Activated naive CD8-positive, alpha-beta T cell treated with anti-CD3 and anti-CD28 coated beads, Interleukin-2, amount 50 U/mL, for 24 hours (primary cell): ENCODE data around the gene AURKA.
A peak's percentile ranks its signal among the peaks of the same experiment; 100 is the strongest.
"Not testable (repeated sequence)": the region's sequence is repeated elsewhere in the genome, so short reads cannot be mapped to it uniquely, and the experiment has no call there.

Experiments used
- ATAC-seq: fragments of 150-1000 bp; cut with Tn5 transposase; one replicate; pipeline ENCODE4 v1.10.0; 2021
- DNase-seq: peaks from one replicate; pipeline ENCODE4 v3.0.0; 2021
- H3K27ac Mint-ChIP-seq: one replicate; pipeline ENCODE4 v1.8.0; 2021; ENCODE audit warnings: mild to moderate bottlenecking, mixed read lengths
- H3K27me3 Mint-ChIP-seq: one replicate; pipeline ENCODE4 v1.8.0; 2021; ENCODE audit warnings: mixed read lengths
- H3K36me3 Mint-ChIP-seq: one replicate; pipeline ENCODE4 v1.8.0; 2021; ENCODE audit warnings: low read depth, mixed read lengths
- H3K4me1 Mint-ChIP-seq: one replicate; pipeline ENCODE4 v1.8.0; 2021; ENCODE audit warnings: mixed read lengths
- H3K4me3 Mint-ChIP-seq: one replicate; pipeline ENCODE4 v1.8.0; 2021; ENCODE audit warnings: mild to moderate bottlenecking, moderate library complexity, mixed read lengths
- H3K9me3 Mint-ChIP-seq: one replicate; pipeline ENCODE4 v1.8.0; 2021; ENCODE audit warnings: mixed read lengths

The AURKA gene

GRCh38 chr20:56390396-56390795 lies 1.6 kb downstream of the AURKA start:
- DNase-seq, H3K9me3 Mint-ChIP-seq, H3K4me3 Mint-ChIP-seq, H3K27ac Mint-ChIP-seq, ATAC-seq, H3K27me3 Mint-ChIP-seq: not testable (repeated sequence)
- Mint-ChIP-seq H3K4me1 (peaks cover 30% of the 10 kb centered on the region), H3K36me3 (peaks cover 63% of the 10 kb centered on the region)

GRCh38 chr20:56389807-56390206 lies 2.2 kb downstream of the AURKA start:
- H3K9me3 Mint-ChIP-seq = no peaks in the 10 kb centered on the region
- peak overlapping the region; percentile 47 for H3K4me3 Mint-ChIP-seq
- DNase-seq (no peak), ATAC-seq (no peak)
- no peaks in the 10 kb centered on the region for H3K27me3 Mint-ChIP-seq
- H3K27ac Mint-ChIP-seq = no peak overlapping the region
- H3K36me3 Mint-ChIP-seq = peaks cover 63% of the 10 kb centered on the region
- H3K4me1 Mint-ChIP-seq = peaks cover 29% of the 10 kb centered on the region

GRCh38 chr20:56388882-56389281 lies 3.1 kb downstream of the AURKA start:
- Mint-ChIP-seq H3K4me1 (peaks cover 22% of the 10 kb centered on the region), H3K27me3 (no peaks in the 10 kb centered on the region), H3K4me3 (no peak overlapping the region), H3K27ac (no peak overlapping the region), H3K36me3 (peaks cover 60% of the 10 kb centered on the region), H3K9me3 (no peaks in the 10 kb centered on the region)
- DNase-seq (no peak), ATAC-seq (no peak)

DNA sequence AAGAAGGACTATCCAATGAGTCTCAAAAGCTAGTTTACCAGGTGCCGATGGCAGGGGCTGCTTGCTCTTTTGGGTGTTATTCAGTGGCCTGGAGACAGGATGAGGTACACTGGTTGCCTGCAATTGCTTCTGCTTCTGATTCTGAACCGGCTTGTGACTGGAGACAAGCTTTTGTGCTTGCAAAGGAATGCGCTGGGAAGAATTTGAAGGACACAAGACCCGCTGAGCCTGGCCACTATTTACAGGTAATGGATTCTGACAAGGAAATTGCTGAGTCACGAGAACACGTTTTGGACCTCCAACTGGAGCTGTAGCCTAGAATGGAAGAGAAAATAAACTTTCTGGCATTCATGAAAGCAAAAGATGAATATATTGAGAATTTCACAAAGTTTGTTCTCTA lies 5.8 kb downstream of the AURKA start:
- H3K4me1 Mint-ChIP-seq = peaks cover 26% of the 10 kb centered on the region
- no peak overlapping the region for H3K27ac Mint-ChIP-seq
- H3K4me3 Mint-ChIP-seq = no peak overlapping the region
- ATAC-seq (no peak), DNase-seq (no peak)
- no peaks in the 10 kb centered on the region for H3K9me3 Mint-ChIP-seq
- peaks cover 70% of the 10 kb centered on the region for H3K36me3 Mint-ChIP-seq
- no peaks in the 10 kb centered on the region for H3K27me3 Mint-ChIP-seq

GRCh38 chr20:56385130-56385529 lies 6.9 kb downstream of the AURKA start:
- Mint-ChIP-seq H3K27me3 (no peaks in the 10 kb centered on the region), H3K9me3 (no peaks in the 10 kb centered on the region), H3K4me1 (peaks cover 21% of the 10 kb centered on the region), H3K4me3 (no peak overlapping the region), H3K27ac (no peak overlapping the region), H3K36me3 (peaks cover 72% of the 10 kb centered on the region)
- no peak for ATAC-seq
- no peak for DNase-seq

- H3K36me3 Mint-ChIP-seq = peaks cover 72% of the 10 kb centered on the region
- H3K27me3 Mint-ChIP-seq = no peaks in the 10 kb centered on the region
- no peak overlapping the region for H3K27ac Mint-ChIP-seq
- no peaks in the 10 kb centered on the region for H3K9me3 Mint-ChIP-seq
- peaks cover 21% of the 10 kb centered on the region for H3K4me1 Mint-ChIP-seq
- H3K4me3 Mint-ChIP-seq = no peak overlapping the region
- DNase-seq (no peak), ATAC-seq (no peak)
Measured at GRCh38 chr20:56383334-56383733, 8.7 kb downstream of the AURKA start.

- Mint-ChIP-seq H3K27ac (no peak overlapping the region), H3K4me1 (peaks cover 21% of the 10 kb centered on the region), H3K4me3 (no peak overlapping the region), H3K36me3 (peaks cover 72% of the 10 kb centered on the region), H3K9me3 (no peaks in the 10 kb centered on the region), H3K27me3 (no peaks in the 10 kb centered on the region)
- no peak for ATAC-seq
- DNase-seq = no peak
Measured at GRCh38 chr20:56382696-56383095, 9.3 kb downstream of the AURKA start.

- DNase-seq (no peak), ATAC-seq (peak; percentile 33)
- H3K36me3 Mint-ChIP-seq = peaks cover 73% of the 10 kb centered on the region
- peaks cover 21% of the 10 kb centered on the region for H3K4me1 Mint-ChIP-seq
- no peak overlapping the region for H3K4me3 Mint-ChIP-seq
- H3K9me3 Mint-ChIP-seq = no peaks in the 10 kb centered on the region
- H3K27ac Mint-ChIP-seq = no peak overlapping the region
- no peaks in the 10 kb centered on the region for H3K27me3 Mint-ChIP-seq
Measured at GRCh38 chr20:56381501-56381900, 10.5 kb downstream of the AURKA start.

DNA sequence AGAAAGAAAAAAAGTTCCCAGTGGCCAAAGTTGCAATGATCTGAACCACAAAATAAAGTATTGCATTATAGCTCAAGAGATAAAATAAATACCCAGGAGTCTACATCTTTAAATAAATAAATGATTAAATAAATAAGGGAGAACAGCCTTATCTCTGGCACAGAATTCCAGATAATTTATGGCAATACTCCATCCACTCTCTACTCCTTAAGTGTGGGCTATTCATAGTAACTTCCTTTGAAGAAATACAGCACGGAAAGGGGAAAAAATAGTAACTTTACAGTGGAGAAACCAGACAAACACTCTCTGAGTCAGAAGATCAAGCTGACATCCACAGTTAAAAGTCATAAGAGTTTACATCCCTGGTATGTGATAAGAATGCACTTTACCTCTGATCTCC lies 11.6 kb downstream of the AURKA start:
- no peak for DNase-seq
- no peak for ATAC-seq
- H3K4me3 Mint-ChIP-seq = no peak overlapping the region
- H3K27ac Mint-ChIP-seq = no peak overlapping the region
- no peaks in the 10 kb centered on the region for H3K27me3 Mint-ChIP-seq
- peaks cover 24% of the 10 kb centered on the region for H3K4me1 Mint-ChIP-seq
- peaks cover 74% of the 10 kb centered on the region for H3K36me3 Mint-ChIP-seq
- no peaks in the 10 kb centered on the region for H3K9me3 Mint-ChIP-seq

DNA sequence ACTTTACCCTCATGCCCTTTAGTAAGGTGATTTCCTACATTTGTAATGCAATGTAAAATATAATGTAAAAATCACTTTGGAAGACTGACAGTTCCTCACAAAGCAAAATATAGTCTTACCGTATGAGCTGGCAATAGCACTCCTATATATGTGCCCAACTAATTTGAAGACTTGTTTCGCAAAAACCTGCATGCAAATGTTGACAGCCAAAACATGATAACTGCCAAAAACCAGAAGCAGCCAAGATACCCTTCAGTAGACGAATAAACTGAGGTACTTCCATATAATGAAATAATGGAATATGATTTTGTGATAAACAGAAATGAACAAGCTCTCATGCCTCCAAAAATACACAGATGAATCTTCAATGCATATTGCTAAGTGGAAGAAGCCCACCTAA lies 13.6 kb downstream of the AURKA start:
- ATAC-seq = no peak
- Mint-ChIP-seq H3K27me3 (no peaks in the 10 kb centered on the region), H3K4me3 (no peak overlapping the region), H3K9me3 (no peaks in the 10 kb centered on the region), H3K36me3 (peaks cover 73% of the 10 kb centered on the region), H3K4me1 (peaks cover 26% of the 10 kb centered on the region), H3K27ac (no peak overlapping the region)
- DNase-seq = no peak

- Mint-ChIP-seq H3K27ac (no peak overlapping the region), H3K4me1 (peaks cover 22% of the 10 kb centered on the region), H3K4me3 (no peak overlapping the region), H3K9me3 (no peaks in the 10 kb centered on the region), H3K36me3 (peaks cover 77% of the 10 kb centered on the region), H3K27me3 (no peaks in the 10 kb centered on the region)
- no peak for DNase-seq
- no peak for ATAC-seq
Measured at GRCh38 chr20:56376331-56376730, 15.7 kb downstream of the AURKA start.

- no peaks in the 10 kb centered on the region for H3K9me3 Mint-ChIP-seq
- DNase-seq (no peak), ATAC-seq (peak; percentile 50)
- H3K27me3 Mint-ChIP-seq = no peaks in the 10 kb centered on the region
- peaks cover 14% of the 10 kb centered on the region for H3K4me1 Mint-ChIP-seq
- no peak overlapping the region for H3K4me3 Mint-ChIP-seq
- peaks cover 80% of the 10 kb centered on the region for H3K36me3 Mint-ChIP-seq
- no peak overlapping the region for H3K27ac Mint-ChIP-seq
Measured at GRCh38 chr20:56373942-56374341, 18.1 kb downstream of the AURKA start.

DNA sequence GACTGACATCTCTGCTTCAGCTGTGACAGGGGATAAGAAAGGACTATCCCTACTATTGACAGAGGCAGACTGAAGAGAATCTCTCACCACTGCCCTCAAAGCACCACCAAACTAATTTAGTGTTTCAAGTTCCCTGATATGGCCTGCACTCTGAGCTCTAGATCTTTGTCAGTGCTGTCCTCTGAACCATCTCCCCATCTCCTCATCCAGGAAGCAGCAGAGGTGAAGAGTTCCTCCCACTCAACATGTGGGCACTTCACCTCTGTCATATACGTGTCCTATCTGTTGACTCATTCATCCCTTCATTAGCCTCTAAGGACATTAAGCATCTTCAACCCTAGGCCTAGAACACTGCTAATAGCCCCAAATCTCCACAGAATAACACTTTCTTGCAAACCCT lies 19.2 kb downstream of the AURKA start:
- Mint-ChIP-seq H3K27ac (no peak overlapping the region), H3K4me1 (peaks cover 13% of the 10 kb centered on the region), H3K4me3 (no peak overlapping the region), H3K27me3 (no peaks in the 10 kb centered on the region), H3K9me3 (no peaks in the 10 kb centered on the region), H3K36me3 (peaks cover 69% of the 10 kb centered on the region)
- DNase-seq (no peak), ATAC-seq (peak; percentile 44)

DNA sequence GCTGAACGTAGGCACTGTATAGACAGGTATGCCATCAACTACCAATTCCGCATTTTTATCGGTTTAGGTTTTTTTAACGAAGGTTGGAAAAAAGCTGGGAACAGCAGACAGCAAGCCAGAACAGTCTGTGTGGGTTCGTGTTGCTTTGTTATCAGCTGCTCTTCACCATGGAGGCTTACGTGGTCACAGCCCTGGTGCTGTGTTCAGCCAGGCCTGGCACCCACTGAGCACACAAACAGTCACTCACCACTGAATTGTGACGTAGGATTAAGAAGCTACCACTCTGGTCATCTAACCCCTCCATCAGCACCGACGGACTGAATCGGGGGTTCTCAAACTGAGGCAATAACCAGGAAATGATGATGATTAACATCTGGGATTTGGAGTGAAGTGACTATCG lies 20.0 kb downstream of the AURKA start:
- no peak overlapping the region for H3K27ac Mint-ChIP-seq
- H3K36me3 Mint-ChIP-seq = peaks cover 62% of the 10 kb centered on the region
- DNase-seq (no peak), ATAC-seq (no peak)
- peaks cover 13% of the 10 kb centered on the region for H3K4me1 Mint-ChIP-seq
- no peaks in the 10 kb centered on the region for H3K27me3 Mint-ChIP-seq
- H3K4me3 Mint-ChIP-seq = no peak overlapping the region
- H3K9me3 Mint-ChIP-seq = no peaks in the 10 kb centered on the region

DNA sequence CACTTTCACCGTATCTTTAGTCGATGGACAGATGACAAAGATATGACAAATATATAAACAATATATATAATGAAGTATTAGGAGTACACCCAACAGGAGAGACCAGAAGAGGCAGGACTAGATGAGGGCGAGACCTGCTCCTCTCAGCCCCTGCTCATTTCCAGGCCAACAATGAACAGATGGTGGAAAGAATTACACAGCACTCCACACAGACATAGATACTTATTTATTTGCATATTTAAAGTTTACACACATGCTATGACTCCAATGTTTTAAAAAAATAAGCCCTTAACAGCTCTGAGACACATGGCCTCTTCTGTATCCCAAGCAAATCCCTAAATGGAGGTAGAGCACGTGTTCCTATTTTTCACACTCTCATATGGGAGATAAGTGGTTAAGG lies 22.8 kb downstream of the AURKA start:
- H3K27me3 Mint-ChIP-seq = no peaks in the 10 kb centered on the region
- no peak for DNase-seq
- H3K9me3 Mint-ChIP-seq = no peaks in the 10 kb centered on the region
- peaks cover 11% of the 10 kb centered on the region for H3K4me1 Mint-ChIP-seq
- peaks cover 53% of the 10 kb centered on the region for H3K36me3 Mint-ChIP-seq
- no peak overlapping the region for H3K27ac Mint-ChIP-seq
- no peak for ATAC-seq
- no peak overlapping the region for H3K4me3 Mint-ChIP-seq

DNA sequence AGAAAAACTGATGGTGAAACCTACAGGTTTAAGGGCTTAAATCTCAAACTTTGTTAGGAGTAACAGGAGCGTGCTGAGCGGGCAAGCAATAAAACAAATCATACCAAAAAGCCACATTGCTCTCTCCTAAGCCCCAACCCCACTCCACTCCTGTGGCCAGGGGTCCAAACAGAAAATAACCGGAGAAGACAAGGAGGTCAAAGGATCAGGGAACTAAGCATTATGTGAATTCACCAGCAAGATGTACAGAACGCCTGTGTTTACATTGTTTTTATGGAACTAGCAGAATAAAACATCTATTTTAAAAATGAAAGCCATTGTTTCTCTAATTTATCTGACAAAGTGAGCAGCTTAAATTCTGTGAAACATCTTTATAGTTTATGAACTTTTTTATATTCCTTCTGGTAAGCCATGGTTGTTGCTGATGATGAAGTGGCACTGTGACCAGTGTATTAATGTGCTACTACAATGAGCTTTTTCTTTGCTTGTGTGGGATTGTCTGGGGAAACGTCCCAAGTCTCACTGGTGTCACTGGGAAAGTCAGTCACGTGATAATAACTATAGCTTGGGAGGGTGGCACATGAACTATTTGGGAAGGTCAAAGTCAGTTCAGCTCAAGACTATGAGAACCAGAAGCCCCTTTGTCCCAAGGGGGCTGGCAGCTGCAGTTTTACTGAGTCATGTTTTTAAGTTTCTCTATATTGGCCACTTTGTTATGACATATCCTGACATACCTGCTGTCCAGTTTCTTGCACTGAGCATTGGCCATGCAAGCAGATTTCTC lies 23.5 kb downstream of the AURKA start:
- Mint-ChIP-seq H3K27ac (no peak overlapping the region), H3K9me3 (no peaks in the 10 kb centered on the region)

More for the DNA sequence above, 23.5 kb downstream of the AURKA start:
- peaks cover 48% of the 10 kb centered on the region for H3K36me3 Mint-ChIP-seq
- peaks cover 9% of the 10 kb centered on the region for H3K4me1 Mint-ChIP-seq
- DNase-seq = no peak
- ATAC-seq = no peak
- H3K27me3 Mint-ChIP-seq = no peaks in the 10 kb centered on the region
- H3K4me3 Mint-ChIP-seq = no peak overlapping the region
